HG02840 (cell line): ENCODE measurements around the gene KIF6.

Experiments used
- ATAC-seq: cut with Tn5 transposase; IDR thresholded peaks from one replicate; pipeline ENCODE4 v1.9.1; 2021; ENCODE audit warnings: mild to moderate bottlenecking, moderate library complexity, moderate number of reproducible peaks; ENCODE audit not compliant: unreplicated experiment, low FRiP score

Gene KIF6

DNA sequence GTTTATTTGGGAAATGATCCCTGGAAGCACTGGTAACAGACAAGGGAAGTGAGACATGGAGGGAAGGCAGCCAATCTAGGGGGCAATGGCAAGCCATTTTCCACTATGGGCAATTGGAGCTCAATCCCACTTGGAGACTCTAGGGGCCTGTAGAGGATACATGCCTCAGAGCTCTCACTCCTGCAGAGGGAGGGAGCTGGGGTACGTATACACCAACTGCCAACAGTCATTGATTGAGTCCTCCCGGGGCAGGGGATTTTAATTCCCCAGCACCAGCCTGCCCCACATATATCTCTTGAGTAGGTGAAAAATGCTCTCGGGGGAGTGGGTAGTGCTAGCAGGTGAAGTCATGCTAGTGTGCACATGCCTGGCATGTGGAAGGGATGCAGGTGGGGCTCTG lies 323.8 kb downstream of the KIF6 start:
- no peak for ATAC-seq

- ATAC-seq, result no peak
These were observed 325.2 kb downstream of the KIF6 start for GRCh38 chr6:39400026-39400425.

GRCh38 chr6:39396854-39397253 lies 328.4 kb downstream of the KIF6 start:
- ATAC-seq, result no peak

DNA sequence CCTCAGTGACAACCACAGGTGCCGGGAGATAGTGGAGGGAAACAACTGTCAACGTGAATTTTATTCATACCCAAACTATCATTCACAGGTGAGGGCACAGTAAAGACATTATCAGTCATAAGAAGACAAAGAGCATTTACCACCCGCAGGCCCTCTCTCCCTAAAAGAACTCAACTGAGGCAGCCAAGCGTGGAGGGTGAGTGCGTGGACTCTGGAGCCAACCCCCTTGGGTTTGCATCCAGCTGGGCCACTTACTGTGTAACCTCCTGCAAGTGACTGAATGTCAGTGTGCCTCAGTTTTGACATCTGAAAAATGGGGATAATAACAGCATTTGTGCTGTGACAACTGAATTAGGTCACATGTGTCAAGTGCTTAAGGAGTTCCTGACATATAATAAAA lies 332.1 kb downstream of the KIF6 start:
- no peak for ATAC-seq

- no peak for ATAC-seq
These were observed 334.0 kb downstream of the KIF6 start for GRCh38 chr6:39391182-39391581.

GRCh38 chr6:39389484-39389767 lies 335.8 kb downstream of the KIF6 start:
- ATAC-seq, result no peak

GRCh38 chr6:39388606-39389483 lies 336.4 kb downstream of the KIF6 start:
- no peak for ATAC-seq

DNA sequence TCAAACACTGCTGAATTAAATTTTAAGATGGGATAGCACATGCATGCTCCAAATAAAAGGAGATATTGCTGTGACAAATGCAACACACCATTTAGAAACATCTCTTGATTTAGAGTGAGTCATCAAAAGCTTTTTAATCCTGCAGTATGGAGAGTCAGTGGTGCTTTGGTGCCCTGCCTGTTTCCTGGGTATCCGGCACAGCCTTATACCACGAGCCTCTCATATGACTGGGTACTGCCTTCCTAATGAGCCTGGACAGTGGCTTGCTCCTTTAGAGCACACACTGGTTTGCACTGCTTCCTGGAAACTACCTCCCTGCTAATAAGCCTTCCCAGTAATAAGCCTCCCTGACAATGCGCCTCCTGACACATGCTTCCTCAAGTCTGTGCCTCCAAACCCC lies 337.4 kb downstream of the KIF6 start:
- ATAC-seq, result no peak

DNA sequence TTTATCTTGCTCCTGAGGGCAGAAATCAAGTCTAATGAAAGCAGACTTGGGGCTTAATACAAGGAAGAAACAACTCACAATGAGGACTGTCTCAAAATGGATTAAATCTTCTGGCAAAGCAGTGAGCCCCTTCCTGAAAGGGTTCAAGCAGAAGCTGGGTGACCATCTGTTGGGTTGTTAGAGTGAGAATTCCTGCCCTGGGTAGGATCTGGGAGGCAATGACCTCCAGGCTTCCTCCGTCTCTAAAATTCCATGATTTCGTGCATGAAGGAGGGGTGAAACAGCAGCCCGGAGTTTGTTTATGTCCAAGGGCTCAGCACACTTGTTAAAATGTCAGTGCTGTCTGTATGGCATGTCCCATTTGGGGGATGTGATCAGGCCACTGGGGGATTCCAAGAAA lies 338.7 kb downstream of the KIF6 start:
- ATAC-seq, result no peak

- no peak for ATAC-seq
These were observed 343.6 kb downstream of the KIF6 start for GRCh38 chr6:39381550-39382140.

DNA sequence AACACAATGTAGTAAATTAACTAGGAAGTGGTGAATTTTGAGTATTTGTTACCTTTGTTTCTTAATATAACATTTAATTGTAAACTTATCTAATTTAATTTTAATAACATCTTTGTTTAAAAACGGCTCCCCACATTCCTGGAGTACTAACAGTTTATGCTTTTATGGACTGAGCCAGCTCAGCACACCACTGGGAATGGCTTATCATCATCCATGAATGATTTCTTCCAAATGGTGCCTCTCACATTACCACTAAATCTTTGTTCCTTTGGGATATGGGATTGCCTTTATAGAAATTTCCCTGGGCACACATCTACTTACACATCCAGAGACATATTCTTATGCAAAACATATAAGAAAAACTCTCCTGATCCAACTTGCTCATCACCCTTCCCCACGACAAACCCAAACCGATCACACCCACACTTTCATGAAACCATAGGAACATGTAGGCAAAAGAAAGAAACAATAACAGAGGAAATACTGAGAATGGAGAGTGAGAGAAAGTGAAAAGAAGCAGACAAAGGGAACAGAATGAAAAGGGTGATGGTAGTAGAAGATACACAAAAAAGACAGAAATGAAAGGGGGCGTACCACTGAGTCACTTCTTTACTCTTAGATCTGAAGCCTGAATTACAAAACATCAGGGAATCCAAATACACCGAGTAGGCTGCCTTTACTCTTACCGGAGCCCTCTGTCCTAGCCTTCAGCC lies 344.2 kb downstream of the KIF6 start:
- no peak for ATAC-seq

GRCh38 chr6:39378960-39379425 lies 346.2 kb downstream of the KIF6 start:
- ATAC-seq, result no peak

DNA sequence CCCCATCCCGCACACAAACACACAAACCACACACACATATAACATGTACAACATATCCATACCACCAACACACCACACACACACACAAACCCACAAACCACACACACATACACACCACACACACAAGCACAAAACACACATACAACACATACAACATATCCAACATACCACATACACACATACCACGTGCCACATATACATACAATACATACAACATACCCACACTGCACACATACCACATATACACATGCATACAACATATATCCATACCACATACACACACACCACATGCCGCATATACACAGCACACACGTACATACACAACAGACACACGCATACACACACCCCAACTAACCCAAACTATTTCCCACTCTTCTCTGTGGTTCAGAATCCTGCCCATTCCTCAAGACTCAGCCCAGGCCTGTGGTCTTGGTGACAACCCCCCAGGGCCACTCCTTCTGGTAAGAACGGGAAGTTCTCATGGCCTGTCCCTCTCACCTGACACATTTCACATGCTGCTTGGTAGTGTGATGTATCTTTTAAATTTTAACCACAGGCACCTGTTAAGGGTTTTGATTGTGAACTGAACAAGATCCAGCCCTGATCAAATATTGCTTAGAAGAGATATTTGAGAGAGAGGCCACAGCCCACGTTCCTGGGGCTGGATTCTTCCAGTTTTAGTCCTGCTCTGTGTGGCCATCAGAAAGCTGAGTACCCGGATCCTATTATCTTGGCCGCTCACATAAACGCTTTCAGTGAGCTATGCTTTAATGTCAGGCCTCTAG lies 346.8 kb downstream of the KIF6 start:
- no peak for ATAC-seq

- no peak for ATAC-seq
These were observed 347.7 kb downstream of the KIF6 start for GRCh38 chr6:39377539-39377950.

DNA sequence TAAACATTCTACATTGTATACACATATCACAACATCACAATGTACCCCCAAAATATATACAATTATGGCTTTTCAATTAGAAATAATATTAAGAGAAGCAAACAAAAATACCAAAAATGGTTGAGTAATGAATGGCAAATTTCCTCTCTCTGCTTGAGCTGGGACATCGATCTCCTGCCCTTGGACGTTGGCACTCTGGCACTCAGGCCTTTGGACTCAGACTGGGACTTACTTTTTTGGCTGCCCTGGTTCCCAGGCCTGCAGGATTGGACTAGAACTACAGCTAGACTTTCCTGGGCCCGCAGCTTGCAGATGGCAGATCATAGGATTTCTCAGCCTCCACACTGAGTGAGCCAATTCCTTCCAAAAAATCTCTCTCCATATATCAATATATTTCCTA lies 349.8 kb downstream of the KIF6 start:
- ATAC-seq, result no peak

DNA sequence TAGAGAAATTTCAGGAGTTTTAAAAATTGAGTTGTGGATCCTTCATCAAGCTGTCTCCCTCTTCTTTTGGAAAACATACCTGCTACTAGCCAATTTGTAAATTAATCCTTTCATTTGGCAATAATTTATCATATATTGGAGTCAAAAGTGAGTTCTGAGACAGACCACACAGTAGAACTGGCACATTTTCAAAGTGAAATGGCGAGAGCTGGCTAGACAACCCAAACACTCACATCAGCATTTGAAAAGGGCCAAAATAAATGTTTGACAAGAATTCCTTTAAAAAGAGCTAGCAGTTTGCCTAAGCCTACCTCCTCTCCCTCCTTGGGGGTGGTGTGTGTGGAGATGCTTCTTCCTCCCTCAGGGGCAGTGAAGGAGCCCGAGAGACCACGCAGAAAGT lies 354.8 kb downstream of the KIF6 start:
- no peak for ATAC-seq

DNA sequence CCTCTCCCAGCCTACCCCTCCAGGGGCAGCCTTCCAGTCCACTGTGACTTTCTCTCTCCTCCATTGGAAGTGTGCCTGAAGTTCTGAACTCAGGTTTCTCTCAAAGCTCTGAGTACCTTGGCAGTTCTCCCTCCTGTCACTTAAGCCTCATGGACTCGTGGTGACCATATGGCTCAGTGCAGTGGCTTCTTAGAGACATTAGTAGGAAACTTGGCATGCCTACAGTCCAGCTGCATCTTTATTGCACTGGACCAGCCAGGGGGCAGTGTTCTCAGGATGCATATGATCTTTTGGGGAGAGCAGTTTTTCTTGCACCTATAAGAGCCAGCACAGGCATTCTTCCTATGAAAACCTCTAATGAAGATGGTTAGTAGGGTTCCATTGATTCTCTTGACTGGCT lies 355.2 kb downstream of the KIF6 start:
- ATAC-seq, result no peak

GRCh38 chr6:39367700-39368099 lies 357.5 kb downstream of the KIF6 start:
- no peak for ATAC-seq

- no peak for ATAC-seq
These were observed 358.1 kb downstream of the KIF6 start for GRCh38 chr6:39366931-39367618.
